Hepatocyte (in vitro differentiated cells): ENCODE results near the gene CHFR. TPM values are rescaled to one million over a fixed set of nuclear protein-coding genes. Genes with fewer than 3 reads are reported as not detected.
"Not testable (repeated sequence)": the region's sequence is repeated elsewhere in the genome, so short reads cannot be mapped to it uniquely, and the experiment has no call there.

ENCODE experiments used
- DNase-seq: peaks from one replicate; pipeline ENCODE4 v3.0.0-alpha.2; 2016; ENCODE audit warnings: low spot score
- H2AFZ ChIP-seq: fragments of 200-600 bp; sonication (generic); 2 replicates; pipeline ENCODE4 v1.6.0; 2016; ENCODE audit warnings: antibody characterized with exemption, mild to moderate bottlenecking
- H3K27ac ChIP-seq: fragments of 200-600 bp; sonication (generic); 2 replicates; pipeline ENCODE4 v1.5.1; 2016; ENCODE audit warnings: mild to moderate bottlenecking
- H3K27me3 ChIP-seq: fragments of 200-600 bp; sonication (generic); 2 replicates; pipeline ENCODE4 v1.6.1; 2016
- H3K36me3 ChIP-seq: fragments of 200-600 bp; sonication (generic); replicated peaks from 2 replicates; pipeline ENCODE4 v1.5.1; 2016; ENCODE audit warnings: low read depth; ENCODE audit not compliant: insufficient read depth
- H3K4me1 ChIP-seq: fragments of 200-600 bp; sonication (generic); 2 replicates; pipeline ENCODE4 v1.5.1; 2016; ENCODE audit warnings: mild to moderate bottlenecking, moderate library complexity; ENCODE audit not compliant: insufficient read depth
- H3K4me2 ChIP-seq: fragments of 200-600 bp; sonication (generic); 2 replicates; pipeline ENCODE4 v1.6.0; 2016
- H3K4me3 ChIP-seq: fragments of 200-600 bp; sonication (generic); 2 replicates; pipeline ENCODE4 v1.5.1; 2016; ENCODE audit warnings: mild to moderate bottlenecking
- H3K79me2 ChIP-seq: fragments of 200-600 bp; sonication (generic); 2 replicates; pipeline ENCODE4 v1.6.0; 2017; ENCODE audit warnings: mild to moderate bottlenecking
- H3K9me2 ChIP-seq: fragments of 200-600 bp; sonication (generic); replicated peaks from 2 replicates; pipeline ENCODE4 v1.6.0; 2017; ENCODE audit warnings: mild to moderate bottlenecking; ENCODE audit not compliant: insufficient read depth
- H3K9me3 ChIP-seq: fragments of 200-600 bp; sonication (generic); 2 replicates; pipeline ENCODE4 v1.5.1; 2016; ENCODE audit warnings: low read depth, mild to moderate bottlenecking
- H4K20me1 ChIP-seq: fragments of 200-600 bp; sonication (generic); 2 replicates; pipeline ENCODE4 v1.6.0; 2016; ENCODE audit warnings: mild to moderate bottlenecking; ENCODE audit not compliant: insufficient read depth, poor library complexity, severe bottlenecking
- CTCF ChIP-seq: fragments of 200-600 bp; sonication (generic); IDR thresholded peaks from 2 replicates; pipeline ENCODE4 v1.5.1; 2016; ENCODE audit warnings: antibody characterized with exemption, mild to moderate bottlenecking; ENCODE audit not compliant: poor library complexity
- EZH2 ChIP-seq: fragments of 200-600 bp; sonication (generic); IDR thresholded peaks from 2 replicates; pipeline ENCODE4 v1.6.1; 2016; ENCODE audit warnings: antibody characterized with exemption, mild to moderate bottlenecking, borderline replicate concordance
- EZH2phosphoT487 ChIP-seq: fragments of 200-600 bp; sonication (generic); IDR thresholded peaks from one replicate; pipeline ENCODE4 v1.6.1; 2018; ENCODE audit warnings: antibody characterized with exemption, mild to moderate bottlenecking, low read depth, moderate library complexity; ENCODE audit not compliant: unreplicated experiment, severe bottlenecking
- WGBS: methylation state at CpG from one replicate; pipeline ENCODE4 v1.1.6; 2016; ENCODE audit warnings: low lambda C conversion rate; ENCODE audit errors: missing lambda C conversion rate; 5-methylcytosine and 5-hydroxymethylcytosine counted together
- polyA plus RNA-seq: library from polyadenylated mRNA; unstranded; fragments of >200 nt; fragmentation: Nextera tagmentation; extraction: Ambion mirVana; gene quantifications from 2 replicates; pipeline ENCODE4 v1.2.1, GENCODE V29; 2016
- total RNA-seq: library from RNA; depleted of rRNA; stranded (reverse); fragments of >200 nt; gene quantifications from 2 replicates; pipeline ENCODE4 v1.2.3, GENCODE V29; 2014

The CHFR gene
- total and polyA plus RNA-seq, 2 experiments from 2014 or later, result 33.4 to 36.8 TPM

GRCh38 chr12:132908145-132909029, 21.0 kb upstream of the CHFR start:
- no peaks in the 10 kb centered on the region for H3K9me2 ChIP-seq
- H3K36me3 ChIP-seq, result no peaks in the 10 kb centered on the region
- peak overlapping the region; percentile 63 for H2AFZ ChIP-seq
- no peaks in the 10 kb centered on the region for H3K79me2 ChIP-seq
- WGBS, result 1% methylated on average over 78 of the region's 85 CpGs
- peak; percentile 95 for DNase-seq
- H3K27me3 ChIP-seq, result no peaks in the 10 kb centered on the region
- H3K4me3 ChIP-seq, result peak overlapping the region; percentile 73
- no peaks in the 10 kb centered on the region for H3K9me3 ChIP-seq
- H3K27ac ChIP-seq, result peak overlapping the region; percentile 66
- TF ChIP-seq EZH2, result no peak
- TF ChIP-seq EZH2phosphoT487, result no peak
- no peak for TF ChIP-seq CTCF
- H3K4me1 ChIP-seq, result no peaks in the 10 kb centered on the region
- no peaks in the 10 kb centered on the region for H4K20me1 ChIP-seq
- H3K4me2 ChIP-seq, result peak overlapping the region; percentile 83

GRCh38 chr12:132907789-132908144, 20.4 kb upstream of the CHFR start:
- H4K20me1 ChIP-seq, DNase-seq, H3K27me3 ChIP-seq, H3K9me3 ChIP-seq, H3K9me2 ChIP-seq, H3K4me1 ChIP-seq, H3K36me3 ChIP-seq, H3K79me2 ChIP-seq: not testable (repeated sequence)
- peak overlapping the region; percentile 83 for H3K4me2 ChIP-seq
- H3K27ac ChIP-seq, result peak overlapping the region; percentile 19
- 34% methylated on average over 22 of the region's 23 CpGs for WGBS
- H2AFZ ChIP-seq, result peak overlapping the region; percentile 50
- peak overlapping the region; percentile 14 for H3K4me3 ChIP-seq

- Histone ChIP-seq H4K20me1 (no peaks in the 10 kb centered on the region), H3K79me2 (no peaks in the 10 kb centered on the region), H3K36me3 (no peaks in the 10 kb centered on the region), H3K27me3 (no peaks in the 10 kb centered on the region), H3K4me1 (no peaks in the 10 kb centered on the region), H3K9me3 (no peaks in the 10 kb centered on the region), H2AFZ (no peak overlapping the region), H3K27ac (no peak overlapping the region), H3K9me2 (no peaks in the 10 kb centered on the region), H3K4me2 (no peak overlapping the region), H3K4me3 (no peak overlapping the region)
- 84% methylated on average over 16 of the region's 16 CpGs for WGBS
- DNase-seq, result no peak
- TF ChIP-seq CTCF, result no peak
- no peak for TF ChIP-seq EZH2
- no peak for TF ChIP-seq EZH2phosphoT487
Observed at GRCh38 chr12:132907216-132907615, 19.8 kb upstream of the CHFR start.

- H3K27ac ChIP-seq, result no peak overlapping the region
- no peak overlapping the region for H3K4me3 ChIP-seq
- H3K79me2 ChIP-seq, result no peaks in the 10 kb centered on the region
- H3K4me2 ChIP-seq, result no peak overlapping the region
- DNase-seq, result peak; percentile 48
- H4K20me1 ChIP-seq, result no peaks in the 10 kb centered on the region
- no peaks in the 10 kb centered on the region for H3K4me1 ChIP-seq
- no peaks in the 10 kb centered on the region for H3K9me3 ChIP-seq
- no peaks in the 10 kb centered on the region for H3K36me3 ChIP-seq
- H3K27me3 ChIP-seq, result no peaks in the 10 kb centered on the region
- WGBS, result 23% methylated on average over 30 of the region's 30 CpGs
- TF ChIP-seq EZH2phosphoT487, result no peak
- peak; percentile 25 for TF ChIP-seq CTCF
- TF ChIP-seq EZH2, result no peak
- H3K9me2 ChIP-seq, result no peaks in the 10 kb centered on the region
- no peak overlapping the region for H2AFZ ChIP-seq
Observed at GRCh38 chr12:132904718-132905328, 17.4 kb upstream of the CHFR start.
